DND-41 (cell line): Measurements from ENCODE around the gene EFNB2.

ENCODE experiments used
- ATAC-seq: fragments of 200-7000 bp; cut with Tn5 transposase; 3 replicates; pipeline ENCODE4 v1.9.1; 2021; ENCODE audit warnings: low read depth; ENCODE audit not compliant: insufficient read depth
- DNase-seq: peaks from one replicate; pipeline ENCODE4 v3.0.0-alpha.2; 2020
- H2AFZ ChIP-seq: 2 replicates; pipeline ENCODE4 v1.6.0; 2012; ENCODE audit warnings: low read depth, low read length
- H3K27ac ChIP-seq: 2 replicates; pipeline ENCODE4 v1.5.1; 2012; ENCODE audit warnings: low read length, inconsistent platforms
- H3K27me3 ChIP-seq: fragments of 200-600 bp; sonication (generic); 2 replicates; pipeline ENCODE4 v1.6.0; 2012; ENCODE audit warnings: low read length, mild to moderate bottlenecking, inconsistent platforms; ENCODE audit not compliant: insufficient read depth, poor library complexity
- H3K36me3 ChIP-seq: 2 replicates; pipeline ENCODE4 v1.5.1; 2012; ENCODE audit warnings: low read length, inconsistent platforms; ENCODE audit not compliant: insufficient read depth
- H3K4me1 ChIP-seq: 2 replicates; pipeline ENCODE4 v1.5.1; 2012; ENCODE audit warnings: mild to moderate bottlenecking, low read length; ENCODE audit not compliant: insufficient read depth
- H3K4me2 ChIP-seq: 2 replicates; pipeline ENCODE4 v1.6.0; 2012; ENCODE audit warnings: mild to moderate bottlenecking, moderate library complexity, low read length, inconsistent platforms; ENCODE audit not compliant: insufficient read depth
- H3K4me3 ChIP-seq, 2 experiments: fragments of 200-600 bp in 1 of 2; shearing (Covaris generic) in 1 of 2; 2 replicates each; pipeline ENCODE4 v1.5.1; 2012 to 2016; ENCODE audit warnings: inconsistent platforms in 2 of 2, low read length in 2 of 2, mild to moderate bottlenecking in 2 of 2, low read depth in 1 of 2, moderate library complexity in 1 of 2
- H3K79me2 ChIP-seq: 2 replicates; pipeline ENCODE4 v1.6.0; 2012; ENCODE audit warnings: low read length, inconsistent platforms; ENCODE audit not compliant: insufficient read depth
- H3K9ac ChIP-seq: 2 replicates; pipeline ENCODE4 v1.6.0; 2012; ENCODE audit warnings: low read depth, mild to moderate bottlenecking, inconsistent platforms, low read length, moderate library complexity
- H3K9me3 ChIP-seq: 2 replicates; pipeline ENCODE4 v1.5.1; 2012; ENCODE audit warnings: low read length, moderate library complexity, mild to moderate bottlenecking, inconsistent platforms; ENCODE audit not compliant: insufficient read depth, severe bottlenecking
- H4K20me1 ChIP-seq: 2 replicates; pipeline ENCODE4 v1.6.0; 2012; ENCODE audit warnings: low read length; ENCODE audit not compliant: insufficient read depth
- EZH2 ChIP-seq: IDR thresholded peaks from 3 replicates; pipeline ENCODE4 v1.6.1; 2012; ENCODE audit warnings: borderline replicate concordance, low read depth, mild to moderate bottlenecking, moderate library complexity, low read length, inconsistent platforms; ENCODE audit not compliant: severe bottlenecking
- TF ChIP-seq, protein P1 (sequence below): IDR thresholded peaks from 2 replicates; pipeline ENCODE4 v1.5.1; 2012; ENCODE audit warnings: borderline replicate concordance, low read length, moderate library complexity, mild to moderate bottlenecking; ENCODE audit not compliant: poor library complexity, severe bottlenecking; ENCODE audit errors: extremely low read depth

EFNB2 gene

GRCh38 chr13:106488686-106489085 lies 46.8 kb downstream of the EFNB2 start:
- H3K27me3 ChIP-seq: no peaks in the 10 kb centered on the region
- H3K9ac ChIP-seq: no peak overlapping the region
- peaks cover 11% of the 10 kb centered on the region for H3K4me1 ChIP-seq
- H3K4me2 ChIP-seq: no peak overlapping the region
- H3K79me2 ChIP-seq: no peaks in the 10 kb centered on the region
- H2AFZ ChIP-seq: no peak overlapping the region
- no peaks in the 10 kb centered on the region for H3K36me3 ChIP-seq
- ATAC-seq (no peak), DNase-seq (no peak)
- TF ChIP-seq EZH2: no peak
- TF ChIP-seq, protein P1, sequence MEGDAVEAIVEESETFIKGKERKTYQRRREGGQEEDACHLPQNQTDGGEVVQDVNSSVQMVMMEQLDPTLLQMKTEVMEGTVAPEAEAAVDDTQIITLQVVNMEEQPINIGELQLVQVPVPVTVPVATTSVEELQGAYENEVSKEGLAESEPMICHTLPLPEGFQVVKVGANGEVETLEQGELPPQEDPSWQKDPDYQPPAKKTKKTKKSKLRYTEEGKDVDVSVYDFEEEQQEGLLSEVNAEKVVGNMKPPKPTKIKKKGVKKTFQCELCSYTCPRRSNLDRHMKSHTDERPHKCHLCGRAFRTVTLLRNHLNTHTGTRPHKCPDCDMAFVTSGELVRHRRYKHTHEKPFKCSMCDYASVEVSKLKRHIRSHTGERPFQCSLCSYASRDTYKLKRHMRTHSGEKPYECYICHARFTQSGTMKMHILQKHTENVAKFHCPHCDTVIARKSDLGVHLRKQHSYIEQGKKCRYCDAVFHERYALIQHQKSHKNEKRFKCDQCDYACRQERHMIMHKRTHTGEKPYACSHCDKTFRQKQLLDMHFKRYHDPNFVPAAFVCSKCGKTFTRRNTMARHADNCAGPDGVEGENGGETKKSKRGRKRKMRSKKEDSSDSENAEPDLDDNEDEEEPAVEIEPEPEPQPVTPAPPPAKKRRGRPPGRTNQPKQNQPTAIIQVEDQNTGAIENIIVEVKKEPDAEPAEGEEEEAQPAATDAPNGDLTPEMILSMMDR: no peak
- H4K20me1 ChIP-seq: no peaks in the 10 kb centered on the region
- H3K27ac ChIP-seq: no peak overlapping the region
- no peaks in the 10 kb centered on the region for H3K9me3 ChIP-seq
- no peak overlapping the region for H3K4me3 ChIP-seq

DNA sequence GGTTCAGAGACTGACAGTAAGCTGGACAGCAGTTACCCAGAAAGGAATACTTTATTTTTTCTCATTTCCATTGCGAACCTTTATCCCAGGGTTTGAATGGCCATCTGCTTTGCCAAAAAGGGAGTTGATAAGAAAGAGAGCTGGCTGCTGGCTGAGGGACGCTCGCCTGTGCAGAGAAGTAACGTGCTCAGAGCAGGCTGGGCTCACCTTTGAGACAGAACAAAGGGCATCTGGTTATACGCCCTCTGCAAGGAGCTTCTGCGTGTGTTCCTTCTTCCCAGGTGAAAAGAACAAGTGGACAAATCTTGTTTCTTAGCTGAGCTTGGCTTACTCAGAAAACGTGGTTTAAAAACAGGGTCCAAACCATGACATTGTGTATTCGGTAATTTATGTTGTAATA lies 47.4 kb downstream of the EFNB2 start:
- no peak overlapping the region for H3K4me2 ChIP-seq
- no peak overlapping the region for H2AFZ ChIP-seq
- ATAC-seq (no peak), DNase-seq (no peak)
- H4K20me1 ChIP-seq: no peaks in the 10 kb centered on the region
- no peak overlapping the region for H3K4me3 ChIP-seq
- no peak overlapping the region for H3K9ac ChIP-seq
- no peaks in the 10 kb centered on the region for H3K27me3 ChIP-seq
- H3K27ac ChIP-seq: no peak overlapping the region
- no peaks in the 10 kb centered on the region for H3K9me3 ChIP-seq
- TF ChIP-seq, protein P1: no peak
- TF ChIP-seq EZH2: no peak
- no peaks in the 10 kb centered on the region for H3K36me3 ChIP-seq
- peaks cover 5% of the 10 kb centered on the region for H3K4me1 ChIP-seq
- H3K79me2 ChIP-seq: no peaks in the 10 kb centered on the region

- Histone ChIP-seq H3K27me3 (no peaks in the 10 kb centered on the region), H3K4me3 (no peak overlapping the region), H4K20me1 (no peaks in the 10 kb centered on the region), H3K79me2 (no peaks in the 10 kb centered on the region), H3K9ac (no peak overlapping the region), H3K4me2 (no peak overlapping the region), H2AFZ (no peak overlapping the region), H3K4me1 (no peaks in the 10 kb centered on the region), H3K9me3 (no peaks in the 10 kb centered on the region), H3K36me3 (no peaks in the 10 kb centered on the region), H3K27ac (no peak overlapping the region)
- ATAC-seq (no peak), DNase-seq (no peak)
- no peak for TF ChIP-seq EZH2
- TF ChIP-seq, protein P1: no peak
Measured at GRCh38 chr13:106487129-106487528, 48.3 kb downstream of the EFNB2 start.

DNA sequence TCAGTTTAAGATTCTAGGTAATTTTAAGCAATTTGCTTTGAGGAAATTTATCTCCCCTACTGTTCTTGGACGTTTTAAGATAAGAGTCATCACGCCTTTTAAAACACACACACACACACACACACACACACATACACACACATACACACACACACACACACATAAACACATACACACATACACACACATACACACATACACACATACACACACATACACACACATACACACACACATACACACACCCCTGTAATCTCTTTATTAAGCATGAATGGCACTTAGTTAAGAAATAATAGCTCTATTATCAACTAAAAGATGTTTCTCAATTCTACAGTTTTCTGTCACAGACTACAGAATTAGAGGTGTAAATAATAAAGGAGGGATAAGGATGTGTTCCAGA lies 49.2 kb downstream of the EFNB2 start:
- no peaks in the 10 kb centered on the region for H3K79me2 ChIP-seq
- ATAC-seq: no peak
- no peaks in the 10 kb centered on the region for H3K9me3 ChIP-seq
- no peaks in the 10 kb centered on the region for H4K20me1 ChIP-seq
- H3K27ac ChIP-seq: no peak overlapping the region
- H2AFZ ChIP-seq: no peak overlapping the region
- TF ChIP-seq EZH2: no peak
- TF ChIP-seq, protein P1: no peak
- H3K4me1 ChIP-seq: no peaks in the 10 kb centered on the region
- H3K36me3 ChIP-seq: no peaks in the 10 kb centered on the region
- no peaks in the 10 kb centered on the region for H3K27me3 ChIP-seq
- DNase-seq: no peak
- no peak overlapping the region for H3K4me3 ChIP-seq
- no peak overlapping the region for H3K4me2 ChIP-seq
- H3K9ac ChIP-seq: no peak overlapping the region
